WI38 (cell line): ENCODE measurements around the gene C5AR1.

Experiments
- H3K4me3 ChIP-seq: 2 replicates; pipeline ENCODE4 v1.5.1; 2011; ENCODE audit warnings: low read depth, mild to moderate bottlenecking, control low read depth, low read length
- TF ChIP-seq, protein P1 (sequence below): IDR thresholded peaks from 2 replicates; pipeline ENCODE4 v1.5.1; 2012; ENCODE audit warnings: low read depth, mild to moderate bottlenecking, control low read depth, low read length

C5AR1 gene

DNA sequence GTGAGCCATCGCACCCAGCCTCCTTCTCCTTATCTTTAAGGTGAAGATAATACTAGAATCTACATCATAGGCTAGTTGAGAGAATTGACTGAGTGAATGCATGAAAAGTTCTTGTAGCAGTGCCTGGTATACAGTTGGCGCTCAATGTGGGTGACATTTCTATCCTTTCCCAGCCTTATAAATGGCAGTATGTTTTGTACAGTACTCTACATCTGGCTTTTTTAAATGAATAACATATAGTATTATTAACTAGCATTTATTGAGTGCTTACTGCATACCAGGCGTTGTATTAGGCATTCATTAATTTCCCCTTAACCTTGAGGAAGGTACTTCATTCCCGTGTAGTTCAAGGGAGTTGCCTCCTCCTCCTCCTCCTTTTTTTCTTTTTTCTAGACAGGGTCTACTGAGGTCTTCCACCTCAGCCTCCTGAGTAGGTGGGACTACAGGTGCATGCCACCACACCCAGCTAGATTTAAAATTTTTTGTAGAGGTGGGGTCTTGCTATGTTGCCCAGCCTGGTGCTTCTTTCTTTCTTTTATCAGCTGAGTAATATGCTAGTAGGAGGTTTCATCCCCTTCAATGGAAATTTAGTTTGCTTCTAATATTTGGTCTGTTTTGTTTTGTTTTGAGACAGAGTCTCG, 2.8 kb downstream of the C5AR1 start:
- H3K4me3 ChIP-seq, result no peak overlapping the region
- TF ChIP-seq, protein P1, sequence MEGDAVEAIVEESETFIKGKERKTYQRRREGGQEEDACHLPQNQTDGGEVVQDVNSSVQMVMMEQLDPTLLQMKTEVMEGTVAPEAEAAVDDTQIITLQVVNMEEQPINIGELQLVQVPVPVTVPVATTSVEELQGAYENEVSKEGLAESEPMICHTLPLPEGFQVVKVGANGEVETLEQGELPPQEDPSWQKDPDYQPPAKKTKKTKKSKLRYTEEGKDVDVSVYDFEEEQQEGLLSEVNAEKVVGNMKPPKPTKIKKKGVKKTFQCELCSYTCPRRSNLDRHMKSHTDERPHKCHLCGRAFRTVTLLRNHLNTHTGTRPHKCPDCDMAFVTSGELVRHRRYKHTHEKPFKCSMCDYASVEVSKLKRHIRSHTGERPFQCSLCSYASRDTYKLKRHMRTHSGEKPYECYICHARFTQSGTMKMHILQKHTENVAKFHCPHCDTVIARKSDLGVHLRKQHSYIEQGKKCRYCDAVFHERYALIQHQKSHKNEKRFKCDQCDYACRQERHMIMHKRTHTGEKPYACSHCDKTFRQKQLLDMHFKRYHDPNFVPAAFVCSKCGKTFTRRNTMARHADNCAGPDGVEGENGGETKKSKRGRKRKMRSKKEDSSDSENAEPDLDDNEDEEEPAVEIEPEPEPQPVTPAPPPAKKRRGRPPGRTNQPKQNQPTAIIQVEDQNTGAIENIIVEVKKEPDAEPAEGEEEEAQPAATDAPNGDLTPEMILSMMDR, result no peak

DNA sequence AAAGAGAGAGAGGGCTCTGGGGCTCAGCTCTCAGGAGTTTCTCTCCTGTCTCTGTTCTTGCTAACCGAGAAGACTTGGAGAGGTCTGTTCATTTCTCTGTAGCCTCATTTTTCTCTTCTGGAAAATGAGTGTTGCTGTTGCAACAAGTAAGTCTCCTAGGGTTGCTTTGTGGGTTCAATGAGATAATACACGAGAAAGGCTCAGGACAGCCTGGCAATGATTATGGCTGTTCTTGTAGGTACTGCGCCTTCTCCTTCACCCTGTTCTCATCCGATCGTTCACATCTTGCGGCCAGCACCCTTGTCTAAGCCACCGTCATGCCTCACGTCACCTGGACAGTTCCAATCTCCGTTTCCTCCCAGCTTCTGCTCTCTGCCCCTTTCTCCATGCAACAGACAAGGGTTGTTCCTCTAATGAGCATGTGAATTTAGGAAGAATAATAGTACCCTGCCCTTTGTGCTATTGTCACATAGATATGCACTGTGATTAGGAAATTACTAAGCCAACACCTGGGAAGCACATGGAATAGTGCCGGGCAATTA, 4.2 kb downstream of the C5AR1 start:
- TF ChIP-seq, protein P1, result no peak
- H3K4me3 ChIP-seq, result no peak overlapping the region

DNA sequence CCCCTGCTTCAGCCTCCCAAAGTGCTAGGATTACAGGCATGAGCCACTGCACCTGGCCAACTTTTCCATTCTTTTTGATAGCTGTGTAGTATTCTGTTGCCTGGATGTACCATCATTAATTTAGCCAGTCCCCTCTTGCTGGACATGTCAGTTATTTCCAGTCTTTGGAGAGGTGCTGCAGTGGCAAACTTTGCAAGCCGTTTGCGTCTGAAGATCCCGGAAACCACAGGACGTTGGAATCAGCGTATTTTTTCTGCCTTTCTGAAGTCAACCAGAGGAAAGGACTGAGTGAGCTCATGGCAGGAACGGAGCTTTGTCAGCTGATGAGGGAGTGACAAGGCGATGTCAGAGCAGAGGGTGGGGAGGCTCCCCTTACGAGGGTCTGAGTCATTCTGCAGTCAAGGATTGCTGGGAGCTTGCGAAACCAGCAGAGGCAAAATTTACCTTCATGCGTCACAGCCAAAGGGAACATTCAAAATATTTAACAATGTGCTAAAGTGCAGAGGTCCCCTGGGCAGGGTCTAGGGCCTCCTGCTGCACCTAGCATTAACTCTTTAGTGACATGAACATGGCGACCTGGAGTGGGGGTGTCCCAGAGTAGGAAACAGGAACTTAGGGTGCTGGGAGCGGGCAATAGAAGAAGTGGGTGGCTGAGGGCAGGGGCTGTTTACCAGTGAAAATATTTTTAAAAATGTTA, 5.6 kb downstream of the C5AR1 start:
- TF ChIP-seq, protein P1, result no peak
- H3K4me3 ChIP-seq, result no peak overlapping the region

DNA sequence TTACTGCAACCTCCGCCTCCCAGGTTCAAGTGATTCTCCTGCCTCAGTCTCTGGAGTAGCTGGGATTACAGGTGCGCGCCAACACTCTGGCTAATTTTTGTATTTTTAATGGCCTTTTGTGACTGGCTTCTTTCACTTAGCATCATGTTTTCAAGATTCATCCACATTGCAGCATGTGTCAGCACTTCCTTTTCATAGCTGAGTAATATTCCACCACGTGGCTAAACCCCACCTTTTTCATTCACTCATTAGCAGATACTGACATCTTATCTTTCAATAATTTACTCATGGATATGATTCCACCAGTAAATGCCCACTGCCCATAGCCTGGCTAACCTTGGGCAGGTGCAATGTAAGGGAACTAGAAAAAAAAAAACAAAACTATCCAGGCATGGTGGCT, 6.9 kb downstream of the C5AR1 start:
- TF ChIP-seq, protein P1, result no peak
- H3K4me3 ChIP-seq, result no peak overlapping the region

DNA sequence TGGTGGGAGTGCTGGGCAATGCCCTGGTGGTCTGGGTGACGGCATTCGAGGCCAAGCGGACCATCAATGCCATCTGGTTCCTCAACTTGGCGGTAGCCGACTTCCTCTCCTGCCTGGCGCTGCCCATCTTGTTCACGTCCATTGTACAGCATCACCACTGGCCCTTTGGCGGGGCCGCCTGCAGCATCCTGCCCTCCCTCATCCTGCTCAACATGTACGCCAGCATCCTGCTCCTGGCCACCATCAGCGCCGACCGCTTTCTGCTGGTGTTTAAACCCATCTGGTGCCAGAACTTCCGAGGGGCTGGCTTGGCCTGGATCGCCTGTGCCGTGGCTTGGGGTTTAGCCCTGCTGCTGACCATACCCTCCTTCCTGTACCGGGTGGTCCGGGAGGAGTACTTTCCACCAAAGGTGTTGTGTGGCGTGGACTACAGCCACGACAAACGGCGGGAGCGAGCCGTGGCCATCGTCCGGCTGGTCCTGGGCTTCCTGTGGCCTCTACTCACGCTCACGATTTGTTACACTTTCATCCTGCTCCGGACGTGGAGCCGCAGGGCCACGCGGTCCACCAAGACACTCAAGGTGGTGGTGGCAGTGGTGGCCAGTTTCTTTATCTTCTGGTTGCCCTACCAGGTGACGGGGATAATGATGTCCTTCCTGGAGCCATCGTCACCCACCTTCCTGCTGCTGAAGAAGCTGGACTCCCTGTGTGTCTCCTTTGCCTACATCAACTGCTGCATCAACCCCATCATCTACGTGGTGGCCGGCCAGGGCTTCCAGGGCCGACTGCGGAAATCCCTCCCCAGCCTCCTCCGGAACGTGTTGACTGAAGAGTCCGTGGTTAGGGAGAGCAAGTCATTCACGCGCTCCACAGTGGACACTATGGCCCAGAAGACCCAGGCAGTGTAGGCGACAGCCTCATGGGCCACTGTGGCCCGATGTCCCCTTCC, 10.5 kb downstream of the C5AR1 start:
- TF ChIP-seq, protein P1, result no peak
- no peak overlapping the region for H3K4me3 ChIP-seq

DNA sequence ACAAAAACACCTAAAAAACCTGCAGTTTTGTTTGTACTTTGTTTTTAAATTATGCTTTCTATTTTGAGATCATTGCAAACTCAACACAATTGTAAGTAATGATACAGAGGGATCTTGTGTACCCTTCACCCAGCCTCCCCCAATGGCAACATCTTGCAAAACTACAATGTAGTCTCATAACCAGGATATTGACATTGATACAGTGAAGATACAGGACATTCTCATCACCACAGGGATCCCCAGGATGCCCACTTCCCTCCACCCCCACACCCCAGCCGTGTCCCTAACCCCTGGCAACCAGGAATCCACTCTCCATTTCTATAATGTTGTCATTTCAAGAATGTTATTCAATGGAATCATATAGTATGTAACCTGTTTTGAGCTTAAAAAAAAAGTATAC, 12.0 kb downstream of the C5AR1 start:
- TF ChIP-seq, protein P1, result no peak
- no peak overlapping the region for H3K4me3 ChIP-seq
